GM12865 (cell line): Measurements from ENCODE around the gene LRRN4.
"Not testable (repeated sequence)": the region's sequence is repeated elsewhere in the genome, so short reads cannot be mapped to it uniquely, and the experiment has no call there.

Experiments used
- DNase-seq: peaks from one replicate; pipeline ENCODE4 v3.0.0; 2010; ENCODE audit warnings: low read depth
- H3K4me3 ChIP-seq: 2 replicates; pipeline ENCODE4 v1.5.1; 2011; ENCODE audit warnings: mild to moderate bottlenecking, low read depth, low read length, control low read depth
- CTCF ChIP-seq: IDR thresholded peaks from 2 replicates; pipeline ENCODE4 v1.5.1; 2011; ENCODE audit warnings: low read length, control low read depth, low read depth, inconsistent platforms; ENCODE audit not compliant: insufficient read depth; ENCODE audit errors: missing control alignments

Gene LRRN4

DNA sequence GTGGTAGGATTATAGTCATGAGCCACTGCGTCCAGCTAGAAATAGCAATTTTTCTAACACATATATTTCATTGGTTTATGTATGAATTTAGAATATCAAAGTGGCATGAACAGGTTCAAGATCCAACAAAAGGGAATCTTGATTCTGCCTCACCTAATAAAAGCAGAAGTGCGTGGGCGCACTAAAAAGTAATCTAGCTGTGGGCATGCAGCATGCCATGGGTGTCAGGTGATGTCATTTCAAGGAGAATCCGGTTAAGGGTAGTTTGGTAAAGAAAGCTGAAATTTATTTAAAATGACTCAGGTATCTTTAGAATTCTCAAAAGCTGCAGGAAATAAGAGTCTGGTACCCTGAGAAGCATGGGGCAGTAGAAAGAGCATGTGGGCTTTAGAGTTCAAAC lies 17.6 kb downstream of the LRRN4 start:
- TF ChIP-seq CTCF = no peak
- H3K4me3 ChIP-seq = no peak overlapping the region
- DNase-seq = no peak

- no peak overlapping the region for H3K4me3 ChIP-seq
- DNase-seq = no peak
- no peak for TF ChIP-seq CTCF
Measured at GRCh38 chr20:6034134-6034969, 19.5 kb downstream of the LRRN4 start.

DNA sequence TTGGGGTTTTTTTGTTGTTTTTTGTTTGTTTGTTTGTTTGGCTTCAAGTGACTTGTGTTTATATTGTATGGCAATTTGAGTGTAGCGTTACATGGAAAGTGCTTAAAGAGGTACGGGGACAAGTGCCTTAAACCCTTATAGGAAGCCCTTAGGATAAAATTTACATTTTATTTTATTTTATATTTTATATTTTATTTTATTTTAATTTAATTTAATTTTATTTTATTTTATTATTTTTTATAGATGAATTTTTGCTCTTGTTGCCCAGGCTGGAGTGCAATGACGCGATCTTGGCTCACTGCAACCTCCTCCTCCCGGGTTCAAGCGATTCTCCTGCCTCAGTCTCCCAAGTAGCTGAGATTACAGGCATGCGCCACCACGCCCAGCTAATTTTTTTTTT lies 21.0 kb downstream of the LRRN4 start:
- not testable (repeated sequence) for H3K4me3 ChIP-seq, DNase-seq

DNA sequence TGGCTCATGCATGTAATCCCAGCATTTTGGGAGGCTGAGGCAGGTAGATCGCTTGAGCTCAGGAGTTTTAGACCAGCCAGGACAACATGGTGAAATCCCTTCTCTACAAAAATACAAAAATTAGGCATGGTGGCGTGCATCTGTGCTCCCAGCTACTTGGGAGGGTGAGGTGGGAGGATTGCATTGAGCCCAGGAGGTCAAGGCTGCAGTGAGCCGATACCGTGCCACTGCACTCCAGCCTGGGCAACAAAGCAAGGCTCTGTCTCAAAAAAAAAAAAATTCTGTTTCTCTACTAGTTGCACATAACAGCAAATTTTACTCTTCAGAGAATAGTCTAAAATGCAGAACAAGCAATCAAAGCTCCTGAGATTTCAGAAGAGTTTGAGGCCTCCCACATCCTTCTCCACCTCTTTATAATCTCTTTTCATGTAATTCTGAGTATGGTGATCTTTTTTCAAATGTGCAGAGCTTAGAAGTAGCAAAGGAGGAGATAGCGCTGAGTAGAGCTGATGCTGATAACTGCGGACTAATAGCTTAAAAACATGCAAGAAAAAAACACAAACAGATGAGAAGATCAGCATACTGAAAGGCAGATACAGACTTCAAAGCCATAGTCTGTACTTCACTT lies 23.3 kb downstream of the LRRN4 start:
- no peak for DNase-seq
- no peak for TF ChIP-seq CTCF
- H3K4me3 ChIP-seq = no peak overlapping the region

- DNase-seq = no peak
Measured at GRCh38 chr20:6029538-6029937, 24.3 kb downstream of the LRRN4 start.

GRCh38 chr20:6028818-6029217 lies 25.0 kb downstream of the LRRN4 start:
- TF ChIP-seq CTCF = no peak
- no peak overlapping the region for H3K4me3 ChIP-seq
- no peak for DNase-seq

More at GRCh38 chr20:6029538-6029937, 24.3 kb downstream of the LRRN4 start:
- H3K4me3 ChIP-seq = no peak overlapping the region
- no peak for TF ChIP-seq CTCF

- H3K4me3 ChIP-seq = no peak overlapping the region
- no peak for DNase-seq
- no peak for TF ChIP-seq CTCF
Measured at GRCh38 chr20:6026051-6026450, 27.8 kb downstream of the LRRN4 start.
